ENCODE data around the gene TMEM271. TPM values are rescaled to one million over a fixed set of nuclear protein-coding genes. Genes with fewer than 3 reads are reported as not detected.

The TMEM271 gene
- total and polyA plus RNA-seq, 10 of the 15 experiments (the other 5 are each of a cell fraction or from before 2014, with no cell fraction given), result not detected

DNA sequence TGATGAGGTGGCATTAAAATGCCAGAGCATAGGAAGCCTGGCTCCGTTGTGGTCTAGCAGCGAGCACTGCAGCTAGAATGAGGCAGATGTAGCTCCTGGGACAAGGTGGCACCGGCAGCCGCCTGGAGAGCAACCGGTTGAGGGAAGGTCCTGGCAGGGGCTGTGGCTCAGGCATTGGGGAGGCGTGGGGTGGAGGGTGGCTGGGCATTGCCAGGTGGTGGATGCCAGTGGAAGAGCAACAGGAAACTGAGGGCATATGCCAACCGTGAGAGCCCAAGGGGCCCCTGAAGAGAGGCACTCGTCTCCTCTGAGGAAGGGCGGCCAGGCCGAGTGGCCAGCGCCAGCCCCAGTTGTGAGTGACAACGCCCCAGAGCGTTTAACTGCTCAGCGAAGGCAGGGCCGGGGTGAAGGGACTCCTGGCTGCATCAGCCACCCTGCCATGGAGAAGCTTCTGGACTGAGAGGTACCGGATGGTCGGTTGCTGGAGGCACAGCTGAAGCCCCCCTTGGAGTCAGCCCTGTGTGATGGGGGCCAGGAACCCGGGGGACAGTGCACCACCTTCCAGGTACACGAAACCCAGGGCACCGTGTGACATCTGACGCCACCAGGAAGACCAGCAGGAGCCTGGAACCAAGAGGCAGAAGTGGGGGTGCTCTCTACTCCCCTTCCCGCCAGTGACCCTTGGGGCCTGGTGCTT is 36.1 kb upstream of the TMEM271 start (continued):
- TF ChIP-seq MYC (IDR thresholded peaks at IDR 0.05; ENCODE audit: insufficient read depth, insufficient read length, insufficient replicate concordance, low read length, severe bottlenecking) (no peak), CREM (IDR thresholded peaks at IDR 0.05; ENCODE audit: low read depth) (no peak), MEF2A (IDR thresholded peaks at IDR 0.05; ENCODE audit: insufficient read depth, low read depth, low read length) (no peak)
- TF ChIP-seq, protein P1, sequence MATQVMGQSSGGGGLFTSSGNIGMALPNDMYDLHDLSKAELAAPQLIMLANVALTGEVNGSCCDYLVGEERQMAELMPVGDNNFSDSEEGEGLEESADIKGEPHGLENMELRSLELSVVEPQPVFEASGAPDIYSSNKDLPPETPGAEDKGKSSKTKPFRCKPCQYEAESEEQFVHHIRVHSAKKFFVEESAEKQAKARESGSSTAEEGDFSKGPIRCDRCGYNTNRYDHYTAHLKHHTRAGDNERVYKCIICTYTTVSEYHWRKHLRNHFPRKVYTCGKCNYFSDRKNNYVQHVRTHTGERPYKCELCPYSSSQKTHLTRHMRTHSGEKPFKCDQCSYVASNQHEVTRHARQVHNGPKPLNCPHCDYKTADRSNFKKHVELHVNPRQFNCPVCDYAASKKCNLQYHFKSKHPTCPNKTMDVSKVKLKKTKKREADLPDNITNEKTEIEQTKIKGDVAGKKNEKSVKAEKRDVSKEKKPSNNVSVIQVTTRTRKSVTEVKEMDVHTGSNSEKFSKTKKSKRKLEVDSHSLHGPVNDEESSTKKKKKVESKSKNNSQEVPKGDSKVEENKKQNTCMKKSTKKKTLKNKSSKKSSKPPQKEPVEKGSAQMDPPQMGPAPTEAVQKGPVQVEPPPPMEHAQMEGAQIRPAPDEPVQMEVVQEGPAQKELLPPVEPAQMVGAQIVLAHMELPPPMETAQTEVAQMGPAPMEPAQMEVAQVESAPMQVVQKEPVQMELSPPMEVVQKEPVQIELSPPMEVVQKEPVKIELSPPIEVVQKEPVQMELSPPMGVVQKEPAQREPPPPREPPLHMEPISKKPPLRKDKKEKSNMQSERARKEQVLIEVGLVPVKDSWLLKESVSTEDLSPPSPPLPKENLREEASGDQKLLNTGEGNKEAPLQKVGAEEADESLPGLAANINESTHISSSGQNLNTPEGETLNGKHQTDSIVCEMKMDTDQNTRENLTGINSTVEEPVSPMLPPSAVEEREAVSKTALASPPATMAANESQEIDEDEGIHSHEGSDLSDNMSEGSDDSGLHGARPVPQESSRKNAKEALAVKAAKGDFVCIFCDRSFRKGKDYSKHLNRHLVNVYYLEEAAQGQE (IDR thresholded peaks at IDR 0.05; ENCODE audit: low read depth, low read length), result no peak

DNA sequence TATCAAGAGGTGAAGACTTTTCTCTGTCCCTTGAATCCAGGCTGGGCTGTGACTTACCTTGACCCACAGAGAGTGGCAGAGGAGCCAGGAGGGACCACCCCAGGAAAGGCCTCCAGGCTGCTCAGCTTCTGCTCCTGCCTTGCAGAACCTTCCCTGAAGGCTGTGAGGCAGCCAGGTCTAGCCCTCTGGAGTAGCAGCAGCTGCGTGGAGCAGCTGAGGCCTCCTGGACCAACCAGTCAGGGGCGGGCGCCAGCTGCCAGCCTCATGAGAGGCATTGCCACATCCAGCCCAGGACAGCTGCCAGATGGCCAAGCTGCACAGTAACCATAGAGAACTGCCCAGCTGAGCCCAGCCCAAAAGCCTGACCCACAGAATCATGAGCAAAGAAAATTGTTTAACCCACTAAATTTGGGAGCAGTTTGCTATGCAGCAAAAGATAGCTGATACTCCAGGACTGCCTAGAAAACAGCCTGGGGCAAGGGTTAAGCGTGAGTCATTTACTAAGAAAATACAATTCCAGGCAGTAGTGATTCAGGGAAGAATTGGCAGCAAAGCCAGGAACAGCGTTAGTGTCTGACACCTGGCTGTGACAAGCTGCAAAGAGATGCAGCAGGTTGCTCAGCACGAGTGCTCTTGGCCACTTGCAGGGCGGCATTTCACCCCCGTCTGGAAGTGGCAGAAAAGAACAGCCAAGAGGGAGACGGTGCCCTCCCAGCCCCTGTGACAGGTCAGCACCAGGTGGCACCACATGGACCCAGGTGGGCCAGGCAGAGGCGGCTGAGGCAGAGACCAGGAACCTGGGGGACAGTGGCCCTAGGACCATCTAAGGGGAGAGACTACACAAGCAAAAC is 34.5 kb upstream of the TMEM271 start:
- intact Hi-C loops (cut with micrococcal nuclease; ENCODE audit: unreplicated experiment) (no loop called here), in situ Hi-C loops (cut with MboI) (no loop called here)
- Histone ChIP-seq H3K79me2 (ENCODE audit: control insufficient read depth, insufficient read depth, low read length) (no peaks in the 10 kb centered on the region), H3K4me1 (ENCODE audit: control insufficient read depth, insufficient read depth, low read length) (no peaks in the 10 kb centered on the region), H3K27me3 (replicated peaks in 1 of 2; ENCODE audit: control insufficient read depth in 2 of 2, insufficient read depth in 2 of 2, low read length in 1 of 2) (no peaks in the 10 kb centered on the region), H3K36me3 (ENCODE audit: control insufficient read depth in 2 of 2, insufficient read depth in 2 of 2, low read length in 1 of 2) (no peaks in the 10 kb centered on the region), H3K4me3 (no peak overlapping the region), H3K9me3 (replicated peaks; ENCODE audit: control insufficient read depth, insufficient read depth, low read length) (no peaks in the 10 kb centered on the region; the same call in 2 of the 3 replicates), H4K20me1 (ENCODE audit: control insufficient read depth, insufficient read depth) (no peaks in the 10 kb centered on the region), H3K4me2 (ENCODE audit: control insufficient read depth, insufficient read depth) (no peak overlapping the region), H3K27ac (ENCODE audit: control insufficient read depth, insufficient read depth) (no peak overlapping the region), H2AFZ (ENCODE audit: control insufficient read depth, low read depth, low read length) (no peak overlapping the region), H3K9ac (ENCODE audit: control insufficient read depth, insufficient read depth, low read length) (no peak overlapping the region)
- ChIA-PET SMC1A (ENCODE audit: uncharacterized antibody, unreplicated experiment) (no interaction called here), CTCF (interaction anchor here (1.5 kb wide), 1 partner anchor 8 kb away, joined by 3 read pairs; no protein-coding TSS in a partner anchor), RAD21 (ENCODE audit: unreplicated experiment) (no interaction called here), POLR2A (no interaction called here)
- no peak for ATAC-seq
- 24% methylated on average over 10 of the region's 10 CpGs for WGBS (ENCODE audit: insufficient coverage, insufficient replicate concordance, low lambda C conversion rate, missing lambda C conversion rate)
- no peak for FAIRE-seq
- no peak for DNase-seq (ENCODE audit: low read depth, low spot score)
- no TSS peak for BruUV-seq (replicated peaks)
- TF ChIP-seq ETV6 (conservative IDR thresholded peaks at IDR 0.05 in 1 of 2, IDR thresholded peaks at IDR 0.05 in 1 of 2; ENCODE audit: borderline replicate concordance in 1 of 2, low read depth in 1 of 2) (no peak), ZZZ3 (IDR thresholded peaks at IDR 0.05; ENCODE audit: control insufficient read depth, insufficient read length, low read depth) (no peak), STAT1 (conservative IDR thresholded peaks at IDR 0.05) (no peak), SUPT20H (IDR thresholded peaks at IDR 0.05; ENCODE audit: borderline replicate concordance, control insufficient read depth, low read depth, low read length) (no peak), NFIC (IDR thresholded peaks at IDR 0.05; ENCODE audit: low read depth, low read length) (no peak), CHD2 (IDR thresholded peaks at IDR 0.05; ENCODE audit: borderline replicate concordance, low read depth, low read length) (no peak), MTA2 (IDR thresholded peaks at IDR 0.05; ENCODE audit: low read depth) (no peak)
- TF ChIP-seq, protein P2, sequence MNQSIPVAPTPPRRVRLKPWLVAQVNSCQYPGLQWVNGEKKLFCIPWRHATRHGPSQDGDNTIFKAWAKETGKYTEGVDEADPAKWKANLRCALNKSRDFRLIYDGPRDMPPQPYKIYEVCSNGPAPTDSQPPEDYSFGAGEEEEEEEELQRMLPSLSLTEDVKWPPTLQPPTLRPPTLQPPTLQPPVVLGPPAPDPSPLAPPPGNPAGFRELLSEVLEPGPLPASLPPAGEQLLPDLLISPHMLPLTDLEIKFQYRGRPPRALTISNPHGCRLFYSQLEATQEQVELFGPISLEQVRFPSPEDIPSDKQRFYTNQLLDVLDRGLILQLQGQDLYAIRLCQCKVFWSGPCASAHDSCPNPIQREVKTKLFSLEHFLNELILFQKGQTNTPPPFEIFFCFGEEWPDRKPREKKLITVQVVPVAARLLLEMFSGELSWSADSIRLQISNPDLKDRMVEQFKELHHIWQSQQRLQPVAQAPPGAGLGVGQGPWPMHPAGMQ (IDR thresholded peaks at IDR 0.05; ENCODE audit: borderline replicate concordance), result no peak
- TF ChIP-seq, protein P3, sequence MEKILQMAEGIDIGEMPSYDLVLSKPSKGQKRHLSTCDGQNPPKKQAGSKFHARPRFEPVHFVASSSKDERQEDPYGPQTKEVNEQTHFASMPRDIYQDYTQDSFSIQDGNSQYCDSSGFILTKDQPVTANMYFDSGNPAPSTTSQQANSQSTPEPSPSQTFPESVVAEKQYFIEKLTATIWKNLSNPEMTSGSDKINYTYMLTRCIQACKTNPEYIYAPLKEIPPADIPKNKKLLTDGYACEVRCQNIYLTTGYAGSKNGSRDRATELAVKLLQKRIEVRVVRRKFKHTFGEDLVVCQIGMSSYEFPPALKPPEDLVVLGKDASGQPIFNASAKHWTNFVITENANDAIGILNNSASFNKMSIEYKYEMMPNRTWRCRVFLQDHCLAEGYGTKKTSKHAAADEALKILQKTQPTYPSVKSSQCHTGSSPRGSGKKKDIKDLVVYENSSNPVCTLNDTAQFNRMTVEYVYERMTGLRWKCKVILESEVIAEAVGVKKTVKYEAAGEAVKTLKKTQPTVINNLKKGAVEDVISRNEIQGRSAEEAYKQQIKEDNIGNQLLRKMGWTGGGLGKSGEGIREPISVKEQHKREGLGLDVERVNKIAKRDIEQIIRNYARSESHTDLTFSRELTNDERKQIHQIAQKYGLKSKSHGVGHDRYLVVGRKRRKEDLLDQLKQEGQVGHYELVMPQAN (conservative IDR thresholded peaks at IDR 0.05), result no peak
